HT1080 (cell line): ENCODE results near the gene TUBA3D. TPM values are rescaled to one million over a fixed set of nuclear protein-coding genes. Genes with fewer than 3 reads are reported as not detected.
"Not testable (repeated sequence)": the region's sequence is repeated elsewhere in the genome, so short reads cannot be mapped to it uniquely, and the experiment has no call there.

ENCODE experiments used
- DNase-seq: peaks from one replicate; pipeline ENCODE4 v3.0.0-alpha.2; 2015; ENCODE audit warnings: low read depth
- total RNA-seq: library from RNA; depleted of rRNA; stranded (reverse); fragments of >200 nt; shearing (Covaris generic); gene quantifications from 2 replicates; pipeline ENCODE4 v1.2.3, GENCODE V29; 2014

Gene TUBA3D
- total RNA-seq, 1 experiment from 2014 or later: 2.9 TPM

- DNase-seq: not testable (repeated sequence)
Observed at GRCh38 chr2:131514408-131515166, 38.7 kb downstream of the TUBA3D start.

GRCh38 chr2:131515235-131515634 is 39.3 kb downstream of the TUBA3D start:
- DNase-seq: not testable (repeated sequence)

DNA sequence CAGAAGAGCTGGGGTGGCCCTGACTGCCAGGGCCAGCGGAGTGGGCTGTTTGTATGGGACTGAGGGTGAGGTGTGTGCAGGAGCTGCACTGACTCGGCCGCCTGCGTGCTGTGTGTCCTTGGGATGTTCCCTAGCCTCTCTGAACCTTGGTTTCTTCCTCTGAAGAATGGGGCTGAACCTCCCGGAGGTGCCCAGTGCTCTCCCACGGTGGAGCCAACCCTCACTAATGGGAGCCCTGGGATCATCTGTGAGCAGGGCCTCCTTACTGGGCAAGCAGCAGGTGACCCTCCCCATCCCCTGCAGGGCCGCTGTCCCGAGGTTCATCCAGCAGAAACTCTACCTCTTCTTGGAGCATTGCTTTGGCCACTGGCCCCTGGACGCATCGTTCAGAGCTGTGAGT is 40.1 kb downstream of the TUBA3D start:
- no peak for DNase-seq

GRCh38 chr2:131516621-131517020 is 40.7 kb downstream of the TUBA3D start:
- peak; percentile 15 for DNase-seq

DNA sequence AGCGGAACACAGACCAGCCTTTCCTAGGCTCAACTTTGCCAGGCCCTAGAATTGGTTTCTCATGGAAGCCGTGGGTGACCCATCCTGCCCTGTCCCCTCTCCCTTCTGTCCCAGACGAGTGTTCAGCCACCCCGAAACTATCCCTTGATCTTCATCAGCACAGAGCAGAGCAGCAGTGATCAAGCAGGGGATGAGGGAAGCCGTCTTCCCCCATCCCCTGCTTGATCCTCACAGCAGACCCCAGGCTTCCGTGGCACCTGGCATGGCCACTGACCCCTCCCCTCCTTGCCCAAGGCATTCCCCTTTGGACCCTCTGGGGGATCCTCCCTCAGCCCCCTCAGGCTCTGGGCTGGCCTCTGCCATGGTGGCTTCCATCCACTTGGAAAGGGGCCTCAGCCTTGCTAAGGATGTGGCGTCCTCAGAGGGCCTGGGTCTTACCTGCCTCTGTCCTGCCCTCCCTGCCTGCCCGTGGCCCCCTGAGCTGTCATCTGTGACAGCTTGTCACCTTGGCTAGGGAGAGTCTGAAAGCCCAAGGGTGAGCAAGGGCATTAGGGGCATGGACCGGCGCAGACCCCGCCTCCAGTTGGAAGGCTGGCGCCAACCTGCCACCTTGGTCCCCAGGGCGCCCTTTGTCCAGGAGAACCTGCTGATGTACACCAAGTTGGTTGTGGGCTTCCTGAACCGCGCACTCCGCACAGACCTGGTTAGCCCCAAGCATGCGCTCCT is 41.4 kb downstream of the TUBA3D start:
- no peak for DNase-seq

DNA sequence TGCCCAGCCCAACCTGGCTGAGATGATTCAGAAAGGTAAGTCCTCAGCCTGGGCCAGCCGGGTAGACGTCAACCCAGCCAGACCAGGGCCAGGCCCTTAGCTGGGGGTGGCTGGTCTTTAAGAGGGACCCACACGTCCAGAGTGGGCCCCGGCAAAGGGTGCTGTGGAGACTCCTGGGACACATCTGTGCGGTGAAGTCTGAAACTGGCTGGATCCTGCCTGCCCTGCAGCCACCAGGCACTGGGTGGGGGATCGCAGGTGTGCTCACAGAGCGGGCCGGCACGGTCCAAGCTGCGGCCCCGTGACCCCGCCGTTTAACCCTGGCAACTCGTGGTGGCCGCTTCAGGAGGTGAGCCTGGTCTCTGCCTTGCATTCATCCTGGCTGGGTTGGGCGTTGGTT is 41.9 kb downstream of the TUBA3D start:
- DNase-seq: not testable (repeated sequence)

- DNase-seq: not testable (repeated sequence)
Observed at GRCh38 chr2:131518531-131518930, 42.6 kb downstream of the TUBA3D start.

DNA sequence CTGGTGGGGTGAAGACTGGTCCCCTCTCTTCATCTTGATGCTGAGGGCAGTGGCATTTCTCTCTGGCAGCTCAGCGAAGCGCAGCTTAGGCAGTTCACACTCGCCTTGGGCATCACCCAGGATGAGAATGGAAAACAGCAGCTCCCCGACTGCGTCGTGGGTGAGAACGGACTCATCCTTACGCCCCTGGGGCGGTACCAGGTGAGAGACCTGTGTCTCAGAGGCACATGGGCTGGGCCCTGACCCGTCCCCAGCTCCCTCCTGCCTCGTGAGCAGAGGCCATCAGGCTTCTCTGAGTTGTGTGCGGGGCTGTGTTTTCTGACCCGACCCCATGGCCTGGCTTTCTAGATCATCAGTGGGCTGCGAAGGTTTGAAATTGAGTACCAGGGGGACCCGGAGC is 43.5 kb downstream of the TUBA3D start:
- no peak for DNase-seq

DNA sequence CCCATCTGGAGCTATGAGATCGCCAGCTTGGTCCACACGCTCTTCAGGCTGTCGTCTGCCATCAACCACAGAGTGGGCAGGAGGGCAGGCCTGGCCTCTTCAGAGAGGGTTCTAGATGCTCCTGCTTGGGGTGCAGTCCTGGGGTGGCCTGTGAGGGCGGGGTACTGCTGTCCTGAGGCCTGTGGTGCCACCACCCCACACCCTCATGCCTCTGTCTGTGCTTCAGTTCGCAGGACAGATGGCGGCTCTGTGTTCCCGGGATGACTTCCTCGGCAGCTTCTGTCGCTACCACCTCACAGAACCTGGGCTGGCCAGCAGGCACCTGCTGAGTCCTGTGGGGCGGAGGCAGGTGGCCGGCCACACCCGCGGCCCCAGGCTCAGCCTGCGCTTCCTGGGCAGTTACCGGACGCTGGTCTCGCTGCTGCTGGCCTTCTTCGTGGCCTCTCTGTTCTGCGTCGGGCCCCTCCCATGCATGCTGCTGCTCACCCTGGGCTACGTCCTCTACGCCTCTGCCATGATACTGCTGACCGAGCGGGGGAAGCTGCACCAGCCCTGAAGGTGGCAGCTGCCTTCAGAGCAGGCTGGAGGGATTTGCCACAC is 44.1 kb downstream of the TUBA3D start:
- DNase-seq: not testable (repeated sequence)

DNA sequence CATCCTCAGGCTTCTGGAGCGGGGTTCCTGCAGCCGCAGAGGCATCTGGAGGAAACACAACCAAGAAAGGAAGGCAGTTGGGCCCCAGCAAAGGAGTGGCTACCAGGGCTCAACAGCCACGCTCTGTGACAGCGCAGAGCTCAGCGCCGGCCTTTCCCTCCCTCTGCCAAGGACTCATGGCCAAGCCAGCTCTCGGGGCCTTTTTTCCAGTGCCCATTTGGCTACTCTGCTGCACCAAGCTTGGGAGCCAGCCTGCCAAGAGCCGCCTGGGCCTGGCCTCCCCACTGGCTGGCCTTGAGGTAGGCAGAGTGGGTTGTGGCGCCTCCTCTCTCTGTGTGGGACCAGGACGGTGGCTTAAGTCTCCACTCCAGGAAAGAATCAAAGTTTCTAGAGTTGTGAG is 44.6 kb downstream of the TUBA3D start:
- DNase-seq: no peak

GRCh38 chr2:131521524-131521923 is 45.6 kb downstream of the TUBA3D start:
- not testable (repeated sequence) for DNase-seq

GRCh38 chr2:131521961-131522781 is 46.3 kb downstream of the TUBA3D start:
- no peak for DNase-seq

GRCh38 chr2:131525256-131525655 is 49.3 kb downstream of the TUBA3D start:
- DNase-seq: not testable (repeated sequence)

DNA sequence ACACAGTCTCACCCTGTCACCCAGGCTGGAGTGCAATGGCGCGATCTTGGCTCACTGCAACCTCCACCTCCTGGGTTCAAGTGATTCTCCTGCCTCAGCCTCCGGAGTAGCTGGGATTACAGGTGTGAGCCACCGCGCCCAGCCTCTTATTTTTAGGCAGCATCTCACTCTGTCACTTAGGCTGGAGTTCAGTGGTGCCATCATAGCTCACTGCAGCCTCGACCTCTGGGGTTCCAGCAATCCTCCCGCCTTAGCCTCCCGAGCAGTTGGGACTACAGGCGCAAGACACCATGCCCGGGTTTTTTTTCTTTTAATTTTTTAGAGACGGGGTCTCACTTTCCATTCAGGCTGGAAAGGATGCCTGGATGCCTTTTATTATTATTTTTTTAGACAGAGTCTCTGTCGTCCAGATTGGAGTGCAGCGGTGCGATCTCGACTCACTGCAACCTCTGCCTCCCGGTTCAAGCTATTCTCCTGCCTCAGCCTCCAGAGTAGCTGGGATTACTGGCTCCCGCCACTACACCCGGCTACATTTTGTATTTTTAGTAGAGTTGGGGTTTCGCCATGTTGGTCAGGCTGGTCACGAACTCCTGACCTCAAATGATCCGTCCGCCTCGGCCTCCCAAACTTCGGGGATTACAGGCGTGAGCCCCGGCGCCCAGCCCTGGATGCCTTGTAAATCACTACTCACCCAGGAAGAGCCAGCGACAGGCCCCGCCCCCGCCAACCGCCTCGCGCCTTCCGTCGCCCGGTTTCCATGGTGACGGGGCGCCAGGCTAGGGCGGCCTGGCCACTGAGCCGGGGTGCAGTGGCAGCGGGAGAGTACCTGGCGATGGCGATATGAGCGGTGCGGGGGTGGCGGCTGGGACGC is 51.4 kb downstream of the TUBA3D start, which contains the start of gene CCDC74A:
Gene CCDC74A, plus strand, starts transcription at position 758 of the 871 bp plus-strand sequence. Its CDS starts 83 bp downstream, at position 841.
- not testable (repeated sequence) for DNase-seq

DNA sequence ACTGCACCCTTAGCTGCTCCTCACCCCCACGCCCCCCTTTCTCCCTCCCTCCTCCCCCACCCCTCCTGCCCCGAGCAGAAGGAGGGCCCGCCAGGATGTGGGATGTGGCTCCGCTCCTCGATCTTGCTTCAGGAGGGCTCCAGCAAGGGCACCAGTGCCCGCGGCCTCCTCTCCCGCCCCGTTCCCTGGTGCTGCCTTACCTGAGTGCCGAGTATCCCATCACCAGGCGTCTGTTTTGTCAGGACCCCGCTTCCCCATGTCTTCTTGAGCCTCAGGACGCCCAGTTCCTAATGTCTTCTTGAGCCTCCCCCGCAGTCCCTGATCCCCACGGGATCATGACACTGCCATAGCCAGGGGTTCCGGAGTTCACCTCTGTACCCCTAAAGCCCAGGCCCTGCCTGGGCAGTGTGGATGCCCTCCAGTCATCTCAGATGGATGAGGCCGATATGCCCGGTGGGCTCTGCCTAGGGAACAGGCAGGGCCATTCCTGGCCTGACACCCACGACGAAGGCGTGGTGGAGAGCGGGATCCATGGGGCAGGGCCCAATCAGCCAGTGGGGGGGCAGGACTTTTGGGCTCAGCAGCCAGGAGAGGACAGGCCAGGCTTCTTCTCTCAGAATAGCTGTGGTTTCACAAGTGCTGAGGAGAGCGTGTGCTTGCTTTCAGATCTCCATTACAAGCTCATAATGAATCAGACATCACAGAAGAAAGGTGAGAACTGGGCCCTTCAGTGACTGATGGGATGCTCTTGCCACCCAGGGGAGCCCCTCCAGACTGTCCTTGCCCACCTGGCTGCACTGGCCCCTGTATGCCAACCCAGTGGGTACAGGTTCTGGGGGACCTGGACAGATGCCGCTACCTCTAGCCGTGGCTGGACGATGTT is 53.3 kb downstream of the TUBA3D start:
- not testable (repeated sequence) for DNase-seq

DNA sequence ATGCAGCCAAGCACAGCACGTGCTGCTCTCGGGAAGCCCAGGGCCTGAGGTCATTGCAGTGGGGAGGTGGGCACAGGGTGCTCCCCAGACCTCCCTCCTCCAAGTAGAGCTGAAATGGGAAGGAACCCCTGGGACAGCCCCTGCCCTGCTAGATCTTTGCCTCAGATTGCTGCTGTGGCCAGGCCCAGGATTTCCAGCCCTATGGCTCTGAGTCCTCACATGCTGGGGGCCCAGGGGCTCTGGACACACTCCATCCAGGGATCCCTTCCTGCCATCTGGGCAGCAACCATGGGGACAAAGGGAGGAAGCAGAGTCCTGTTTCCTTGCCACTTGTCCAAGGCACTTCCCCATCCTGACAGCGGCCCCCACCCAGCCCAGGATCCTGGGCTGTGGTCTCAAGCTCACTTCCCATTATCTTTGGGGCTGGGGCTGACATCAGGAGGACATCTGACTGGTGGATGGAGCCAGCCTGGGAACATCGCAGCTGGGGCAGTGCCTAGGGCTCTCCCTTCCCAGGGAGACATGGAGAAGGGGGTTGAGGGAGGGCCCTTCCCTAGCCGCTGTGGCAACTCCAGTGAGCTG is 54.0 kb downstream of the TUBA3D start:
- DNase-seq: not testable (repeated sequence)

DNA sequence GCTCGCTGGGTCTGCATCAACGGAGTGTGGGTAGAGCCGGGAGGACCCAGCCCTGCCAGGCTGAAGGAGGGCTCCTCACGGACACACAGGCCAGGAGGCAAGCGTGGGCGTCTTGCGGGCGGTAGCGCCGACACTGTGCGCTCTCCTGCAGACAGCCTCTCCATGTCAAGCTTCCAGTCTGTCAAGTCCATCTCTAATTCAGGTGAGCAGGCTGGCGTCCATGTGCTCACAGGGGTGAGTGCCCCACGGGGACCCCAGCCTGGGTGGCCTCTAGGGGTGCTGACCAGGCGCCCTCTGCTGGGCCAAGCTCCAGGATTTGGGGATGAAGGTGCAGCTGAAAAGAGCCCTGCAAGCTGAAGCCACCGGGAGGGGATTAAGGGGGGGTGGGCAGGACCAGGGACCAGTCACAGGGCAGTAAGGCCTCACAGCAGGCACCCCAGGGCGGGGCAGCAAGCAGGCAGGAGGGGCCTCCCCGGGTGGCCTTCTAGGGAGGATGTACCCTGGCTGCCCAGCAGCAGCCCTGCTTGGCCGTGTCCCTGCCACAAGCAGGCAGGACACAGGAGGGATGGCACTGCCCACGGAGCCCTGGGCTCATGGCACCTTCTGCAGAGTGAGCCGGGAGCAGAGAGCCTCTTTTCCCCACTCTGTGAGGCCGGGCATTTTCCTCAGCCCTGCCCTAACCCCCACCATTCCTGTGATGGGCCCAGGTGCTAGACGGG is 54.9 kb downstream of the TUBA3D start:
- DNase-seq: not testable (repeated sequence)

DNA sequence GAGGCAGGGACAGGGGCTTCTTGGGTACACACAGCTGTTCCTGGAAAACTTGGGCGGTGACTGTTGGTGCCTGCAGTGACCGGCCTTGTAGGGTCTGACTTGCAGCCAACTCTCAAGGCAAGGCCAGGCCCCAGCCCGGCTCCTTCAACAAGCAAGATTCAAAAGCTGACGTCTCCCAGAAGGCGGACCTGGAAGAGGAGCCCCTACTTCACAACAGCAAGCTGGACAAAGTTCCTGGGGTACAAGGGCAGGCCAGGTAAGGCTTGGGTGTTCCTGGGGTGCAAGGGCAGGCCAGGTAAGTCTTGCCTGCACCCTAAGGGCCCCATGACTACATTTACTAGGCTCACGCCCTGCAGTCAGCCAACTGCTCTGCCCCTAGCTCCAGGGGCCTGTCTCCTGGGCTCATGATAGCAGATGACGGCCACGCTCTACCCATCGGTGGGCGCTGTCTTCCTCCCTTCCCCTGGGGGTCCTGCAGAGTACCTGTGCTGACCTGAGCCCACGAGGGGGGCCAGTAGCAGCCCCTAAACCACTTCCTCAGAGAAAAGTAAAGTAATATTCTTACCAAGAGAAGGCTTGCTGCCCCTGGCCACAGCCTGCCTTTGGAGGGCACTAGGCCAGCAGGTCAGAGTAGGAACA is 55.7 kb downstream of the TUBA3D start:
- not testable (repeated sequence) for DNase-seq
